ENCODE data around the gene KDM2B.
A peak's percentile ranks its signal among the peaks of the same experiment; 100 is the strongest.
"Not testable (repeated sequence)": the region's sequence is repeated elsewhere in the genome, so short reads cannot be mapped to it uniquely, and the experiment has no call there.

The KDM2B gene

GRCh38 chr12:121400332-121401139 is 180.3 kb downstream of the KDM2B start:
- no peak for TF ChIP-seq Cebpa-rat (IDR thresholded peaks at IDR 0.05)
- H3K27ac ChIP-seq: peak overlapping the region; percentile 90
- no peaks in the 10 kb centered on the region for H4K20me1 ChIP-seq
- H3K4me2 ChIP-seq: peak overlapping the region; percentile 94
- peak overlapping the region; percentile 89 for H3K4me3 ChIP-seq
- H3K36me3 ChIP-seq: peaks cover 21% of the 10 kb centered on the region
- H3K9me3 ChIP-seq: no peaks in the 10 kb centered on the region
- H3K27me3 ChIP-seq: no peaks in the 10 kb centered on the region
- H3K9ac ChIP-seq: peak overlapping the region; percentile 91
- peaks cover 30% of the 10 kb centered on the region for H3K4me1 ChIP-seq

GRCh38 chr12:121399391-121400331 is 181.2 kb downstream of the KDM2B start, which contains the start of gene RNF34:
Gene RNF34, plus strand, starts transcription at chr12:121400118. Its CDS starts 95 bp downstream, at chr12:121400213.
- H3K27me3 ChIP-seq: no peaks in the 10 kb centered on the region
- peaks cover 30% of the 10 kb centered on the region for H3K4me1 ChIP-seq
- peak within 1 kb of the TSS; percentile 91 for H3K9ac ChIP-seq
- H3K9me3 ChIP-seq: no peaks in the 10 kb centered on the region
- H4K20me1 ChIP-seq: no peaks in the 10 kb centered on the region
- H3K36me3 ChIP-seq: peaks cover 13% of the 10 kb centered on the region
- peak within 1 kb of the TSS; percentile 89 for H3K4me3 ChIP-seq
- H3K27ac ChIP-seq: peak within 1 kb of the TSS; percentile 90
- H3K4me2 ChIP-seq: peak within 1 kb of the TSS; percentile 94
- TF ChIP-seq Cebpa-rat (IDR thresholded peaks at IDR 0.05): no peak

DNA sequence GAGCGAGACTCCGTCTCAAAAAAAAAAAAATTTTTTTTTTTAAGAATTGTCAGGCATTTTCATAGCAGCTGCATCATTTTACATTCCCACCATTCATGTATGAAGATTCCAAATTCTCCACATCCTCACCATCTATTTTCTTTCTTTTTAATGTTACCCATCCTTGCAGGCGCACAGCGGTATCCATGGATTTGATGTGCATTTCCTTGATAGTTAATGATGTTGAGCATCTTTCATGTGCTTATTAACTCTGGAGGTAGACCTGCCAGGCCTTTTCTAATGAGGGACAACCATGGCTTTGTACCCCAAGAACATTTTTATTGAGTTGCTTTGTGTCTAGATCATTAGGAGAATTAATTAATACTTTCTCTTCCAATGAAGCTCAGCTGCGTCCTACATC is 182.5 kb downstream of the KDM2B start:
- Histone ChIP-seq H3K9ac (peak overlapping the region; percentile 80; the same call in 1 of the 2 replicates), H3K9me3 (no peaks in the 10 kb centered on the region), H3K27me3 (no peaks in the 10 kb centered on the region), H3K4me3 (peak overlapping the region; percentile 89; the same call in 1 of the 2 replicates), H3K27ac (no peak overlapping the region), H3K4me1 (peaks cover 30% of the 10 kb centered on the region), H4K20me1 (no peaks in the 10 kb centered on the region), H3K36me3 (no peaks in the 10 kb centered on the region), H3K4me2 (peak overlapping the region; percentile 94)
- TF ChIP-seq Cebpa-rat (IDR thresholded peaks at IDR 0.05): no peak

DNA sequence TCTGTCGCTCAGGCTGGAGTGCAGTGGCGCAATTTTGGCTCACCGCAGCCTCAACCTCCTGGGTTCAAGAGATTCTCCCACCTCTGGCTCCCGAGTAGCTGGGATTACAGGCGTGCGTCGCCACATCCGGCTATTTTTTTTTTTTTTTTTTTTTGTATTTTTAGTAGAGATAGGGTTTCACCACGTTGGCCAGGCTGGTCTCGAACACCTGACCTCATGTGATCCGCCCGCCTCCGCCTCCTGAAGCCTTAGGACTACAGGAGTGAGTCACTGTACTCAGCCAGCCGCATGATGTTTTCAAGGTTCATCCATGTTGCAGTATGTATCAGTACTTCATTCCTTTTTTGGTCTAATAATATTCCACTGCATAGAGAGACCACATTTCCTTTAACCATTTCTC is 183.3 kb downstream of the KDM2B start:
- Histone ChIP-seq H3K4me2 (no peak overlapping the region), H3K9ac (no peak overlapping the region), H3K9me3 (no peaks in the 10 kb centered on the region), H4K20me1 (no peaks in the 10 kb centered on the region), H3K4me3 (no peak overlapping the region), H3K27me3 (no peaks in the 10 kb centered on the region), H3K4me1 (peaks cover 28% of the 10 kb centered on the region), H3K36me3 (no peaks in the 10 kb centered on the region), H3K27ac (no peak overlapping the region)
- TF ChIP-seq Cebpa-rat (IDR thresholded peaks at IDR 0.05): no peak

GRCh38 chr12:121392325-121392716 is 188.5 kb downstream of the KDM2B start:
- no peaks in the 10 kb centered on the region for H3K27me3 ChIP-seq
- no peaks in the 10 kb centered on the region for H3K36me3 ChIP-seq
- no peaks in the 10 kb centered on the region for H4K20me1 ChIP-seq
- no peak overlapping the region for H3K27ac ChIP-seq
- H3K4me3 ChIP-seq: no peak overlapping the region
- H3K4me2 ChIP-seq: no peak overlapping the region
- H3K9me3 ChIP-seq: no peaks in the 10 kb centered on the region
- H3K4me1 ChIP-seq: no peaks in the 10 kb centered on the region
- no peak overlapping the region for H3K9ac ChIP-seq
- TF ChIP-seq Cebpa-rat (IDR thresholded peaks at IDR 0.05): no peak

- H3K36me3 ChIP-seq: no peaks in the 10 kb centered on the region
- no peaks in the 10 kb centered on the region for H3K27me3 ChIP-seq
- H3K4me1 ChIP-seq: no peaks in the 10 kb centered on the region
- no peak overlapping the region for H3K9ac ChIP-seq
- H4K20me1 ChIP-seq: no peaks in the 10 kb centered on the region
- no peak overlapping the region for H3K4me2 ChIP-seq
- no peak overlapping the region for H3K27ac ChIP-seq
- TF ChIP-seq Cebpa-rat (IDR thresholded peaks at IDR 0.05): no peak
- no peak overlapping the region for H3K4me3 ChIP-seq
- H3K9me3 ChIP-seq: no peaks in the 10 kb centered on the region
These were observed 189.1 kb downstream of the KDM2B start for GRCh38 chr12:121391619-121392324.

DNA sequence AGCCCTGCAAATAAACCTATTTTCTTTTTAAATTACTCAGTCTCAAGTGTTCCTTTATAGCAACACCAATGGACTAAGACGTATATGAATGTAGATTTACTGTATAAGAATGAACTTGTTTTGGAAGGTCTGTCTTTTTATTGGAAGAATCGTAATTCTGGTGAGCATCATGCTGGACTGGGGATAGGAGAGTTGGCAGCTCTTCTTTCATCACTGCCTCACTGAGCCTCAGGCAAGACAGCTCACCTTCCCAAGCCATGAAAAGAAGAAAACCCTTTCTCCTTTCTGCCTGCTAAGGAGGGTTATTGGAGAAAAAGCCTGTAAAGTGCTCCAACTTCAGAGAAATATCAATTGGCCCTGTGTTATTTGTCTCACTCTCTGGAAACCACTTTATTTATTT is 190.0 kb downstream of the KDM2B start:
- H3K9ac ChIP-seq: no peak overlapping the region
- no peaks in the 10 kb centered on the region for H4K20me1 ChIP-seq
- H3K27ac ChIP-seq: no peak overlapping the region
- H3K4me3 ChIP-seq: no peak overlapping the region
- no peaks in the 10 kb centered on the region for H3K4me1 ChIP-seq
- no peak overlapping the region for H3K4me2 ChIP-seq
- no peaks in the 10 kb centered on the region for H3K27me3 ChIP-seq
- H3K36me3 ChIP-seq: no peaks in the 10 kb centered on the region
- H3K9me3 ChIP-seq: no peaks in the 10 kb centered on the region
- TF ChIP-seq Cebpa-rat (IDR thresholded peaks at IDR 0.05): no peak

- no peaks in the 10 kb centered on the region for H4K20me1 ChIP-seq
- no peak overlapping the region for H3K4me3 ChIP-seq
- no peak overlapping the region for H3K9ac ChIP-seq
- no peaks in the 10 kb centered on the region for H3K36me3 ChIP-seq
- H3K9me3 ChIP-seq: no peaks in the 10 kb centered on the region
- no peaks in the 10 kb centered on the region for H3K4me1 ChIP-seq
- TF ChIP-seq Cebpa-rat (IDR thresholded peaks at IDR 0.05): no peak
- no peaks in the 10 kb centered on the region for H3K27me3 ChIP-seq
- H3K27ac ChIP-seq: no peak overlapping the region
- H3K4me2 ChIP-seq: no peak overlapping the region
These were observed 192.3 kb downstream of the KDM2B start for GRCh38 chr12:121388421-121388981.

DNA sequence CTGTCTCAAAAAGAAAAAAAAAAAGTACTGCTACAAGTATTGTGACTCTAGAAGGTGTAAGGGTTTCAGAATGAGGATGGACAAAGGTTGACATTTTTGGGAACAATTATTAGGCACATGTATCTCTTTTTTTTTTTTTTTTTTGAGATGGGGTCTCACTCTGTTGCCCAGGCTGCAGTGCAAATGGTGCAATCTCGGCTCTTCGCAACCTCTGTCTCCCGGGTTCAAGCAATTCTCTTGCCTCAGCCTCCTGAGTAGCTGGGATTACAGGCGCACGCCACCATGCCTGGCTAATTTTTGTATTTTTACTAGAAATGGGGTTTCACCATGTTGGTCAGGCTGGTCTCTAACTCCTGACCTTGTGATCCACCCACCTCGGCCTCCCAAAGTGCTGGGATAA is 195.9 kb downstream of the KDM2B start:
- H3K4me3 ChIP-seq, H3K36me3 ChIP-seq, H3K4me2 ChIP-seq, H4K20me1 ChIP-seq, H3K27ac ChIP-seq, H3K9me3 ChIP-seq, H3K4me1 ChIP-seq, H3K27me3 ChIP-seq, H3K9ac ChIP-seq: not testable (repeated sequence)

All from BLaER1 (cell line).